ENCODE measurements around the gene FOXP4. TPM values are rescaled to one million over a fixed set of nuclear protein-coding genes. Genes with fewer than 3 reads are reported as not detected.

The FOXP4 gene
- total RNA-seq, 2 experiments from 2014 or later: 19.5 to 21.6 TPM

GRCh38 chr6:41621367-41621766, 75.2 kb downstream of the FOXP4 start:
- no peak overlapping the region for H3K4me3 Mint-ChIP-seq
- H3K4me1 Mint-ChIP-seq (ENCODE audit: low read depth): peaks cover 6% of the 10 kb centered on the region
- DNase-seq: no peak
- peaks cover 2% of the 10 kb centered on the region for H3K36me3 Mint-ChIP-seq
- ChIA-PET POLR2A (no interaction called here), CTCF (no interaction called here)
- H3K27ac Mint-ChIP-seq: no peak overlapping the region
- H3K27me3 Mint-ChIP-seq: peaks cover 13% of the 10 kb centered on the region
- intact Hi-C loops (cut with micrococcal nuclease): no loop called here
- peaks cover 9% of the 10 kb centered on the region for H3K9me3 Mint-ChIP-seq

- Mint-ChIP-seq H3K36me3 (peaks cover 2% of the 10 kb centered on the region), H3K27ac (no peak overlapping the region), H3K4me1 (ENCODE audit: low read depth) (peaks cover 6% of the 10 kb centered on the region), H3K4me3 (no peak overlapping the region), H3K27me3 (peaks cover 13% of the 10 kb centered on the region), H3K9me3 (peaks cover 9% of the 10 kb centered on the region)
- no peak for DNase-seq
- intact Hi-C loops (cut with micrococcal nuclease): no loop called here
- ChIA-PET CTCF (interaction anchor here (1.0 kb wide), 1 partner anchor 62 kb away, joined by 4 read pairs; no protein-coding TSS in a partner anchor), POLR2A (no interaction called here)
Observed at GRCh38 chr6:41621802-41622201, 75.6 kb downstream of the FOXP4 start.

- Mint-ChIP-seq H3K4me3 (no peak overlapping the region), H3K27me3 (peaks cover 13% of the 10 kb centered on the region), H3K36me3 (peaks cover 2% of the 10 kb centered on the region), H3K4me1 (ENCODE audit: low read depth) (peaks cover 6% of the 10 kb centered on the region), H3K27ac (no peak overlapping the region), H3K9me3 (peaks cover 9% of the 10 kb centered on the region)
- no peak for DNase-seq
- ChIA-PET CTCF (interaction anchor here (1.0 kb wide), 1 partner anchor 61 kb away, joined by 4 read pairs; no protein-coding TSS in a partner anchor), POLR2A (no interaction called here)
- intact Hi-C loops (cut with micrococcal nuclease): no loop called here
Observed at GRCh38 chr6:41622206-41622988, 76.2 kb downstream of the FOXP4 start.

- peaks cover 9% of the 10 kb centered on the region for H3K9me3 Mint-ChIP-seq
- ChIA-PET POLR2A (no interaction called here), CTCF (no interaction called here)
- no peak overlapping the region for H3K4me3 Mint-ChIP-seq
- peaks cover 6% of the 10 kb centered on the region for H3K4me1 Mint-ChIP-seq (ENCODE audit: low read depth)
- no peak overlapping the region for H3K27ac Mint-ChIP-seq
- intact Hi-C loops (cut with micrococcal nuclease): no loop called here
- peaks cover 13% of the 10 kb centered on the region for H3K27me3 Mint-ChIP-seq
- H3K36me3 Mint-ChIP-seq: peaks cover 2% of the 10 kb centered on the region
- DNase-seq: no peak
Observed at GRCh38 chr6:41623330-41623729, 77.1 kb downstream of the FOXP4 start.

- peaks cover 13% of the 10 kb centered on the region for H3K27me3 Mint-ChIP-seq
- peaks cover 2% of the 10 kb centered on the region for H3K36me3 Mint-ChIP-seq
- ChIA-PET CTCF (interaction anchor here (1.3 to 1.4 kb wide), 2 partner anchors 57 to 59 kb away, joined by 4 to 6 read pairs; no protein-coding TSS in a partner anchor), POLR2A (no interaction called here)
- no peak overlapping the region for H3K4me3 Mint-ChIP-seq
- no peak overlapping the region for H3K27ac Mint-ChIP-seq
- H3K4me1 Mint-ChIP-seq (ENCODE audit: low read depth): peaks cover 6% of the 10 kb centered on the region
- H3K9me3 Mint-ChIP-seq: peaks cover 9% of the 10 kb centered on the region
- intact Hi-C loops (cut with micrococcal nuclease): no loop called here
- DNase-seq: no peak
Observed at GRCh38 chr6:41624621-41625380, 78.6 kb downstream of the FOXP4 start.

- H3K9me3 Mint-ChIP-seq: peaks cover 9% of the 10 kb centered on the region
- peaks cover 2% of the 10 kb centered on the region for H3K36me3 Mint-ChIP-seq
- POLR2A ChIA-PET: no interaction called here
- DNase-seq: no peak
- CTCF ChIA-PET: interaction anchor here (1.3 to 1.4 kb wide), 2 partner anchors 56 to 58 kb away, joined by 4 to 6 read pairs; no protein-coding TSS in a partner anchor
- H3K27me3 Mint-ChIP-seq: peaks cover 11% of the 10 kb centered on the region
- peaks cover 6% of the 10 kb centered on the region for H3K4me1 Mint-ChIP-seq (ENCODE audit: low read depth)
- no peak overlapping the region for H3K27ac Mint-ChIP-seq
- no peak overlapping the region for H3K4me3 Mint-ChIP-seq
- intact Hi-C loops (cut with micrococcal nuclease): no loop called here
Observed at GRCh38 chr6:41625442-41625841, 79.3 kb downstream of the FOXP4 start.

GRCh38 chr6:41626022-41626421, 79.8 kb downstream of the FOXP4 start:
- peaks cover 2% of the 10 kb centered on the region for H3K36me3 Mint-ChIP-seq

GRCh38 chr6:41626917-41627316, 80.7 kb downstream of the FOXP4 start:
- Mint-ChIP-seq H3K27me3 (peaks cover 12% of the 10 kb centered on the region), H3K4me1 (ENCODE audit: low read depth) (peaks cover 6% of the 10 kb centered on the region), H3K9me3 (no peaks in the 10 kb centered on the region), H3K27ac (no peak overlapping the region), H3K4me3 (no peak overlapping the region), H3K36me3 (no peaks in the 10 kb centered on the region)
- DNase-seq: no peak
- ChIA-PET CTCF (no interaction called here), POLR2A (interaction anchor here (0.6 kb wide), 1 partner anchor 37 kb away, joined by 3 read pairs; no protein-coding TSS in a partner anchor)
- intact Hi-C loops (cut with micrococcal nuclease): no loop called here

More at GRCh38 chr6:41626022-41626421, 79.8 kb downstream of the FOXP4 start:
- H3K4me3 Mint-ChIP-seq: no peak overlapping the region
- ChIA-PET CTCF (no interaction called here), POLR2A (no interaction called here)
- H3K9me3 Mint-ChIP-seq: peaks cover 4% of the 10 kb centered on the region
- no peak for DNase-seq
- no peak overlapping the region for H3K27ac Mint-ChIP-seq
- intact Hi-C loops (cut with micrococcal nuclease): no loop called here
- peaks cover 6% of the 10 kb centered on the region for H3K4me1 Mint-ChIP-seq (ENCODE audit: low read depth)
- H3K27me3 Mint-ChIP-seq: peaks cover 9% of the 10 kb centered on the region

GRCh38 chr6:41629128-41629527, 82.9 kb downstream of the FOXP4 start:
- peaks cover 5% of the 10 kb centered on the region for H3K27me3 Mint-ChIP-seq
- H3K27ac Mint-ChIP-seq: no peak overlapping the region
- no peak overlapping the region for H3K4me3 Mint-ChIP-seq
- H3K36me3 Mint-ChIP-seq: no peaks in the 10 kb centered on the region
- ChIA-PET POLR2A (no interaction called here), CTCF (no interaction called here)
- intact Hi-C loops (cut with micrococcal nuclease): no loop called here
- peaks cover 6% of the 10 kb centered on the region for H3K4me1 Mint-ChIP-seq (ENCODE audit: low read depth)
- H3K9me3 Mint-ChIP-seq: no peaks in the 10 kb centered on the region
- no peak for DNase-seq

GRCh38 chr6:41630069-41630468, 83.9 kb downstream of the FOXP4 start:
- Mint-ChIP-seq H3K27ac (no peak overlapping the region), H3K36me3 (no peaks in the 10 kb centered on the region), H3K27me3 (peaks cover 6% of the 10 kb centered on the region), H3K4me1 (ENCODE audit: low read depth) (peaks cover 3% of the 10 kb centered on the region), H3K9me3 (no peaks in the 10 kb centered on the region), H3K4me3 (no peak overlapping the region)
- CTCF ChIA-PET: no interaction called here
- POLR2A ChIA-PET: no interaction called here
- intact Hi-C loops (cut with micrococcal nuclease): no loop called here
- DNase-seq: no peak

- no peak overlapping the region for H3K27ac Mint-ChIP-seq
Observed at GRCh38 chr6:41630946-41631345, 84.8 kb downstream of the FOXP4 start.

GRCh38 chr6:41633056-41633634, 87.0 kb downstream of the FOXP4 start:
- Mint-ChIP-seq H3K27me3 (peaks cover 22% of the 10 kb centered on the region), H3K4me3 (no peak overlapping the region), H3K27ac (no peak overlapping the region), H3K36me3 (no peaks in the 10 kb centered on the region), H3K4me1 (ENCODE audit: low read depth) (peaks cover 5% of the 10 kb centered on the region), H3K9me3 (no peaks in the 10 kb centered on the region)
- ChIA-PET POLR2A (no interaction called here), CTCF (no interaction called here)
- DNase-seq: no peak
- intact Hi-C loops (cut with micrococcal nuclease): no loop called here

More at GRCh38 chr6:41630946-41631345, 84.8 kb downstream of the FOXP4 start:
- intact Hi-C loops (cut with micrococcal nuclease): no loop called here
- Mint-ChIP-seq H3K27me3 (peaks cover 11% of the 10 kb centered on the region), H3K36me3 (no peaks in the 10 kb centered on the region), H3K4me1 (ENCODE audit: low read depth) (no peaks in the 10 kb centered on the region), H3K4me3 (no peak overlapping the region), H3K9me3 (no peaks in the 10 kb centered on the region)
- ChIA-PET CTCF (interaction anchor here (0.9 kb wide), 1 partner anchor 36 kb away, joined by 3 read pairs; no protein-coding TSS in a partner anchor), POLR2A (no interaction called here)
- no peak for DNase-seq

All from activated CD4-positive, alpha-beta memory T cell treated with anti-CD3 and anti-CD28 coated beads for 36 hours (primary cell).